Esophagus squamous epithelium (tissue), 4 donors: ENCODE results near the gene NRCAM.

Source experiments
- CTCF ChIP-seq, 6 experiments: fragments of 450-650 bp in 4 of 6; fragments of 200-600 bp in 2 of 6; sonication (generic) in 2 of 6; IDR thresholded peaks; one replicate each; pipeline ENCODE4 v1.5.1; 2016 to 2019; ENCODE audit warnings: antibody characterized with exemption in 6 of 6, mild to moderate bottlenecking in 4 of 6, moderate library complexity in 4 of 6
- POLR2A ChIP-seq, 4 donors: fragments of 450-650 bp; IDR thresholded peaks; one replicate each; pipeline ENCODE4 v1.6.1; 2017; ENCODE audit warnings: antibody characterized with exemption in 4 of 4, mild to moderate bottlenecking in 4 of 4, moderate library complexity in 3 of 4

DNA sequence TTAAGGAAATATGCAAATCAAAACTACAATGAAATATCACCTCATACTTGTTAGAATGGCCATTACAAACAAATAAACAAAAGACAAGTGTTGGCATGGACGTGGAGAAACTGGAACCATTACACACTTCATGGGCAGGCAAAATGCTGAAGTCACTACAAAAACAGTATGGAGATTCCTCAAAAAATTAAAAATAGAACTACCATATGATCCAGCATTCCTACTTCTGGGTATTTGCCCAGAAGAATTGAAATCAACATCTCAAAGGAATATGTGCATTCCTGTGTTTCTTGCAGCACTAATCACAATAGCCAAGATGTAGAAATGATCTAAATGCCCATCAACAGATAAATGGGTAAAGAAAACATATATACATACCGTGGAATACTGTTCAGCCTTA lies 83.6 kb downstream of the NRCAM start:
- TF ChIP-seq CTCF (IDR thresholded peaks at IDR 0.05) (no peak), POLR2A (IDR thresholded peaks at IDR 0.05) (no peak)
